Astrocyte (in vitro differentiated cells and primary cell): ENCODE results near the gene ZBTB18. TPM values are rescaled to one million over a fixed set of nuclear protein-coding genes. Genes with fewer than 3 reads are reported as not detected.
A peak's percentile ranks its signal among the peaks of the same experiment; 100 is the strongest.

ENCODE experiments used
- DNase-seq: peaks from one replicate; pipeline ENCODE4 v3.0.0-alpha.2; 2010; ENCODE audit warnings: low read depth
- FAIRE-seq: peaks from 2 replicates; lab custom pipeline; 2011; peaks lifted over from hg19 to GRCh38; lab: Jason Lieb, UNC
- H2AFZ ChIP-seq: 2 replicates; pipeline ENCODE4 v1.6.0; 2012; ENCODE audit warnings: low read depth, low read length, inconsistent platforms
- H3K27ac ChIP-seq: 2 replicates; pipeline ENCODE4 v1.5.1; 2011; ENCODE audit warnings: low read depth, low read length, inconsistent platforms
- H3K27me3 ChIP-seq: 2 replicates; pipeline ENCODE4 v1.6.0; 2011; ENCODE audit warnings: low read length, inconsistent platforms; ENCODE audit not compliant: insufficient read depth
- H3K36me3 ChIP-seq: 2 replicates; pipeline ENCODE4 v1.5.1; 2011; ENCODE audit warnings: low read length, inconsistent platforms; ENCODE audit not compliant: insufficient read depth
- H3K4me1 ChIP-seq: 2 replicates; pipeline ENCODE4 v1.5.1; 2011; ENCODE audit warnings: low read length, inconsistent platforms; ENCODE audit not compliant: insufficient read depth
- H3K4me2 ChIP-seq: 2 replicates; pipeline ENCODE4 v1.6.0; 2012; ENCODE audit warnings: low read length, inconsistent platforms
- H3K4me3 ChIP-seq: 2 replicates; pipeline ENCODE4 v1.5.1; 2011; ENCODE audit warnings: low read depth, mild to moderate bottlenecking, low read length, inconsistent platforms; ENCODE audit not compliant: insufficient read depth
- H3K79me2 ChIP-seq: 2 replicates; pipeline ENCODE4 v1.6.0; 2012; ENCODE audit warnings: mild to moderate bottlenecking, low read length, inconsistent platforms; ENCODE audit not compliant: insufficient read depth
- H3K9ac ChIP-seq: 2 replicates; pipeline ENCODE4 v1.6.0; 2012; ENCODE audit warnings: mild to moderate bottlenecking, low read length, inconsistent platforms
- H3K9me3 ChIP-seq: 2 replicates; pipeline ENCODE4 v1.5.1; 2012; ENCODE audit warnings: low read depth, mild to moderate bottlenecking, low read length, inconsistent platforms; ENCODE audit not compliant: insufficient read depth
- H4K20me1 ChIP-seq: 2 replicates; pipeline ENCODE4 v1.6.0; 2012; ENCODE audit warnings: low read length, inconsistent platforms; ENCODE audit not compliant: insufficient read depth
- H3K27ac Mint-ChIP-seq: one replicate; pipeline ENCODE4 v1.8.0; 2021; ENCODE audit warnings: mild to moderate bottlenecking, mixed read lengths; ENCODE audit not compliant: unreplicated experiment
- H3K27me3 Mint-ChIP-seq: one replicate; pipeline ENCODE4 v1.8.0; 2021; ENCODE audit warnings: low read depth, mixed read lengths; ENCODE audit not compliant: unreplicated experiment
- H3K36me3 Mint-ChIP-seq: one replicate; pipeline ENCODE4 v1.8.0; 2021; ENCODE audit warnings: low read depth, mixed read lengths; ENCODE audit not compliant: unreplicated experiment
- H3K4me1 Mint-ChIP-seq: one replicate; pipeline ENCODE4 v1.8.0; 2021; ENCODE audit warnings: low read depth, mixed read lengths; ENCODE audit not compliant: unreplicated experiment
- H3K4me3 Mint-ChIP-seq: one replicate; pipeline ENCODE4 v1.8.0; 2021; ENCODE audit warnings: mild to moderate bottlenecking, moderate library complexity, mixed read lengths; ENCODE audit not compliant: unreplicated experiment
- H3K9me3 Mint-ChIP-seq: one replicate; pipeline ENCODE4 v1.8.0; 2021; ENCODE audit warnings: mild to moderate bottlenecking, mixed read lengths; ENCODE audit not compliant: unreplicated experiment
- CTCF ChIP-seq: IDR thresholded peaks from 2 replicates; pipeline ENCODE4 v1.5.1; 2011; ENCODE audit warnings: low read depth, mild to moderate bottlenecking, inconsistent platforms, low read length, moderate library complexity; ENCODE audit not compliant: insufficient read depth
- EZH2 ChIP-seq: IDR thresholded peaks from 2 replicates; pipeline ENCODE4 v1.6.1; 2012; ENCODE audit warnings: mild to moderate bottlenecking, low read length, inconsistent platforms; ENCODE audit not compliant: insufficient read depth
- total RNA-seq: library from RNA; stranded (reverse); gene quantifications from 2 replicates; pipeline ENCODE4 v1.2.1, GENCODE V29; 2021

Gene ZBTB18
- total RNA-seq, 1 donor from 2014 or later = 19.2 TPM

GRCh38 chr1:244092293-244092963 is 41.3 kb downstream of the ZBTB18 start:
- peak; percentile 85 for DNase-seq
- no peaks in the 10 kb centered on the region for H3K27me3 ChIP-seq
- no peaks in the 10 kb centered on the region for H3K79me2 ChIP-seq
- no peak overlapping the region for H2AFZ ChIP-seq
- H3K4me3 ChIP-seq = no peak overlapping the region
- H3K27ac ChIP-seq = no peak overlapping the region
- H3K4me1 ChIP-seq = peaks cover 13% of the 10 kb centered on the region
- H3K36me3 Mint-ChIP-seq = no peaks in the 10 kb centered on the region
- TF ChIP-seq EZH2 (no peak), CTCF (no peak)
- H3K9me3 ChIP-seq = no peaks in the 10 kb centered on the region
- peak overlapping the region; percentile 13 for H3K27ac Mint-ChIP-seq
- peaks cover 12% of the 10 kb centered on the region for H3K27me3 Mint-ChIP-seq
- H3K4me1 Mint-ChIP-seq = peaks cover 4% of the 10 kb centered on the region
- FAIRE-seq = peak; percentile 93
- H3K9me3 Mint-ChIP-seq = peaks cover 2% of the 10 kb centered on the region
- no peak overlapping the region for H3K9ac ChIP-seq
- no peak overlapping the region for H3K4me3 Mint-ChIP-seq
- H3K36me3 ChIP-seq = no peaks in the 10 kb centered on the region
- no peaks in the 10 kb centered on the region for H4K20me1 ChIP-seq
- peak overlapping the region; percentile 49 for H3K4me2 ChIP-seq

GRCh38 chr1:244092964-244093638 is 42.0 kb downstream of the ZBTB18 start:
- Mint-ChIP-seq H3K9me3 (peaks cover 2% of the 10 kb centered on the region), H3K4me1 (peaks cover 4% of the 10 kb centered on the region), H3K27ac (no peak overlapping the region), H3K4me3 (no peak overlapping the region), H3K27me3 (peaks cover 7% of the 10 kb centered on the region), H3K36me3 (no peaks in the 10 kb centered on the region)
- no peaks in the 10 kb centered on the region for H3K79me2 ChIP-seq
- H3K4me1 ChIP-seq = peaks cover 13% of the 10 kb centered on the region
- DNase-seq = no peak
- peak overlapping the region; percentile 49 for H3K4me2 ChIP-seq
- no peak overlapping the region for H3K27ac ChIP-seq
- no peak overlapping the region for H3K9ac ChIP-seq
- H3K9me3 ChIP-seq = no peaks in the 10 kb centered on the region
- no peaks in the 10 kb centered on the region for H3K27me3 ChIP-seq
- no peak for TF ChIP-seq EZH2
- TF ChIP-seq CTCF = no peak
- no peak overlapping the region for H3K4me3 ChIP-seq
- H3K36me3 ChIP-seq = no peaks in the 10 kb centered on the region
- H4K20me1 ChIP-seq = no peaks in the 10 kb centered on the region
- no peak overlapping the region for H2AFZ ChIP-seq
- FAIRE-seq = no peak
